ENCODE data around the gene OLFM3.

OLFM3 gene

GRCh38 chr1:101918277-101918676 is 78.4 kb downstream of the OLFM3 start:
- in situ Hi-C loops (cut with HindIII; ENCODE audit: low sequenced_read_pairs): no loop called here
- no peak overlapping the region for H3K4me3 ChIP-seq (ENCODE audit: low read depth, low read length)
- no peak for TF ChIP-seq CTCF (IDR thresholded peaks at IDR 0.05; ENCODE audit: low read depth, low read length)
- no peak for DNase-seq (ENCODE audit: low read depth, low spot score)

GRCh38 chr1:101915597-101915996 is 81.1 kb downstream of the OLFM3 start:
- no peak overlapping the region for H3K4me3 ChIP-seq (ENCODE audit: low read depth, low read length)
- no peak for DNase-seq (ENCODE audit: low read depth, low spot score)
- no peak for TF ChIP-seq CTCF (IDR thresholded peaks at IDR 0.05; ENCODE audit: low read depth, low read length)
- in situ Hi-C loops (cut with HindIII; ENCODE audit: low sequenced_read_pairs): no loop called here

- no peak for TF ChIP-seq CTCF (IDR thresholded peaks at IDR 0.05; ENCODE audit: low read depth, low read length)
- DNase-seq (ENCODE audit: low read depth, low spot score): no peak
- in situ Hi-C loops (cut with HindIII; ENCODE audit: low sequenced_read_pairs): no loop called here
- H3K4me3 ChIP-seq (ENCODE audit: low read depth, low read length): no peak overlapping the region
Observed at GRCh38 chr1:101914473-101915242, 82.1 kb downstream of the OLFM3 start.

GRCh38 chr1:101911894-101912293 is 84.8 kb downstream of the OLFM3 start:
- no peak for TF ChIP-seq CTCF (IDR thresholded peaks at IDR 0.05; ENCODE audit: low read depth, low read length)
- in situ Hi-C loops (cut with HindIII; ENCODE audit: low sequenced_read_pairs): no loop called here
- DNase-seq (ENCODE audit: low read depth, low spot score): no peak

GRCh38 chr1:101908980-101909379 is 87.7 kb downstream of the OLFM3 start:
- no peak overlapping the region for H3K4me3 ChIP-seq (ENCODE audit: low read depth, low read length)
- in situ Hi-C loops (cut with HindIII; ENCODE audit: low sequenced_read_pairs): no loop called here
- DNase-seq (ENCODE audit: low read depth, low spot score): no peak
- no peak for TF ChIP-seq CTCF (IDR thresholded peaks at IDR 0.05; ENCODE audit: low read depth, low read length)

More at GRCh38 chr1:101911894-101912293, 84.8 kb downstream of the OLFM3 start:
- no peak overlapping the region for H3K4me3 ChIP-seq (ENCODE audit: low read depth, low read length)

GRCh38 chr1:101907264-101907663 is 89.5 kb downstream of the OLFM3 start:
- no peak overlapping the region for H3K4me3 ChIP-seq (ENCODE audit: low read depth, low read length)
- no peak for TF ChIP-seq CTCF (IDR thresholded peaks at IDR 0.05; ENCODE audit: low read depth, low read length)
- in situ Hi-C loops (cut with HindIII; ENCODE audit: low sequenced_read_pairs): no loop called here
- no peak for DNase-seq (ENCODE audit: low read depth, low spot score)
